ENCODE measurements around the gene WASHC2A.
"Not testable (repeated sequence)": the region's sequence is repeated elsewhere in the genome, so short reads cannot be mapped to it uniquely, and the experiment has no call there.

The WASHC2A gene

GRCh38 chr10:50067546-50068351, at the start of gene WASHC2A:
Gene WASHC2A, plus strand, starts transcription at chr10:50067954. Its CDS starts 52 bp downstream, at chr10:50068006.
- DNase-seq = peak; percentile 95

DNA sequence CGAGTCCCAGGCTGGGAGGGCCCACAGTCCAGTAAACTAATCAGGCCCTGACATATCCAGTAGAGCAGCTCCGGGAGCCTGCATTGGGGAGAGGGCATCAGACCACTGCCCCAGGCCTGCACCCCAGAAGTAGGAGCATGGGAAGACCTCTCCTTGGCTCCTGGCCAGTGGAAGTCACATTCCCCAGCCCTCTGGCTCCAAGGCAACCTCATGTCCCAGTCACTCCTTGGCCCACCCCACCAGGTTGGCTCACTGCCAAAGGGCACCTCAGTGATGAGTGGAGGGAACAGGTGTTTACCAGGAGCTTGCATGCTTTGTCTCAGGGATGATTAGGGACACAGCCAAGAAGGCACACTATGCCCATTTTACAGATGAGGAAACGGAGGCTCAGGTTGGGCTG, 48.5 kb upstream of the WASHC2A start:
- DNase-seq = not testable (repeated sequence)

GRCh38 chr10:50020451-50021024, 47.2 kb upstream of the WASHC2A start:
- DNase-seq = not testable (repeated sequence)

GRCh38 chr10:50021646-50022045, 46.1 kb upstream of the WASHC2A start:
- no peak for DNase-seq

DNA sequence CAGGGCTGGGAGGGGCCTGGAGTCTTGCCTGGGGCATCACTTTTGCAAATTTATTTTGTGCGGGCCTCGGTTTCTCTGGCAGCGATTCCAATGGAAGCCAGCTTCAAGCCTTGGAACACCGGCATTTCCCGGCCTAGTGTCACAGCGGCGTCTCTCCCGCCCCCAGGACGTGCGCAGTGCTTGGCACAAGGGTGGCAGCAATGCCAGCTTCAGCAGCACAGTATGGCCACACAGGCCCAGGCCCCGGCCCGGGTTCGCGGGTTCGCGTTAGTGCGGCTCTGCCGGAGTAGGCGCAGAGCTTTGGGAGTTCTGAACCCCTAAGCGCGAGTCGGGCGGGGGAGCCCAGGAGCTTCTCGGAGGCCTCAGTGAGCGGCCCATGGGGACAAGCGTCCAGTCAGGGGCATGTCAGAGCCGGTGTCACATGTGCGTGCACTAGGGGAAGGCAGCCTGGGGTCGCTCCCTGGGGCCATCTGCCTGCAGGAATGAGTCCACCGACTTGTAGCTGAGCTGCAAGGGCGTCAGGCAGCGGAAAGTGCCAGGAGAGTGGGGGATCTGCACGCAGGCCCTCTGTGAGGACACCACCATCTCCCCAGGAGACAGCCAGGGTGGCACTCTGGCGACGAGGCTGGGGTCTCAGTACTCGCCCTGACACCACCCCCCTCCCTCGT, 42.9 kb upstream of the WASHC2A start:
- not testable (repeated sequence) for DNase-seq

DNA sequence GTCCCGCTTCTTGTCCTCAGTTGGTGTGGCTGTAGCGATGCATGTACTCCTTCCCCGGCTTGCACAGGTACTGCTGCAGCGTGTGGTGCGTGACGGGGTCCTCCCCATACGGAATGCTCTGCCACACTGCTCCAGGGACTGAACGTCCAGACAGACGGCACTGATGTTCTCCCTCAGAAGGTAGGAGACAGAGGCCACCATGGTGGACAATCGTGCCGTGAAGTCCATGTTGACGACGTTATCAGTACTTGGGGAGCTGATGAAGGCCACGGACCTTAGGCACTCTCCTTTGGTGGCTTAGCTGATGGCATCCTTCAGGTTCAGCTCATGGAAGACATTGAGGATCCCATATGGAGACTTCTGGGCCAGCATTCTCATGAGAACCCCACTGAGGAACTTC, 42.1 kb upstream of the WASHC2A start:
- DNase-seq = no peak

DNA sequence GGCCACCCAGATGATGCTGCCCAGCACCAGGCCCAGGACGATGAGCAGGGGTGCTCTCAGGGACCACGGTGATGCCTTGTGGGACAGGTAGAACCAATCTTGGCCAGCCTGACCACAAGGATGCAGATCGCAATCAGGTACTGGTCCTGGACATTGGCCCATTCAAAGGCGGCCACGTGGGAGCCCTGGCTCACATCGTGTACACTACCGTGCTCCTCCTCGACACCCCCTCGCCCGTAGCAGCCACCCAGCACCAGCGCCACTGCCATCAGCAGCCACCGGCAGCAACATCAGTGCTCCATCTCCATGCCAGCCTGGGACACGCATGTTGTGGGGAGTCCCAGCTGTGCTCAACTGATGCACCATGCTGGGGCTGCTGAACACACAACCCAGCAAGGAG, 40.6 kb upstream of the WASHC2A start:
- DNase-seq = no peak

DNA sequence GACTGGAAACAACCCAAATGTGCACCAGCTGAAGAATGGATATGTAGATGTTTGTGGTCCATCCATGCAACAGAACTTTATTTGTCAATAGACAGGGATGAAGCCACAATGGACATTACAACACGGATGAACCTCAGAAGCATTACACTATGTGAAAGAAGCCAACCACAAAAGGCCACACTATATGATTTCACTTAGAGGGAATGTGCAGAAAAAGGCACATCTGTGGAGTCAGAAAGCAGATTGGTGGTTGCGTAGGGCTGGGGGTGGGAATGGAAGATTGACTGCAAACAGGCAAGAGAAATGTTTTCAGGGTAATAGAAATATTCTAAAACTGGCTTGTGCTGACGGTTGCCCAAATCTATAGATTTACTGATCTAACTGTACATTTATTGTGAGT, 34.3 kb upstream of the WASHC2A start:
- no peak for DNase-seq

- DNase-seq = not testable (repeated sequence)
Observed at GRCh38 chr10:50035337-50035736, 32.4 kb upstream of the WASHC2A start.

- no peak for DNase-seq
Observed at GRCh38 chr10:50044941-50045664, 22.7 kb upstream of the WASHC2A start.

DNA sequence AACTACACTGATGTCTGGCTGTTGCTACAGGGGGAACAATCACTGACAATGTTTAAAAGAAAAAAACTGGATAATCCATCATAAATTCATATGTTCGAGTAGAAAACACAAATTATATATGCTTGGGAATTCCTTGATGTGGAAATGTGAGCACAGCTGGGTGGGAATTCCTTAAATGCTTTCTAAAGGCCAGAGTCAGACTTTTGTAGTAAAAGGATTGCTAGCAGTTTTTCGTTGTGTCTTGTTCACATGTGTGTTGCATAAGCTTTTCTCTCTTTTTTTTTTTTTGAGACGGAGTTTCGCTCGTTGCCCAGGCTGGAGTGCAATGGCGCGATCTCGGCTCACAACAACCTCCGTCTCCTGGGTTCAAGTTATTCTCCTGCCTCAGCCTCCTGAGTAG, 21.3 kb upstream of the WASHC2A start:
- DNase-seq = not testable (repeated sequence)

- not testable (repeated sequence) for DNase-seq
Observed at GRCh38 chr10:50047594-50047993, 20.2 kb upstream of the WASHC2A start.

DNA sequence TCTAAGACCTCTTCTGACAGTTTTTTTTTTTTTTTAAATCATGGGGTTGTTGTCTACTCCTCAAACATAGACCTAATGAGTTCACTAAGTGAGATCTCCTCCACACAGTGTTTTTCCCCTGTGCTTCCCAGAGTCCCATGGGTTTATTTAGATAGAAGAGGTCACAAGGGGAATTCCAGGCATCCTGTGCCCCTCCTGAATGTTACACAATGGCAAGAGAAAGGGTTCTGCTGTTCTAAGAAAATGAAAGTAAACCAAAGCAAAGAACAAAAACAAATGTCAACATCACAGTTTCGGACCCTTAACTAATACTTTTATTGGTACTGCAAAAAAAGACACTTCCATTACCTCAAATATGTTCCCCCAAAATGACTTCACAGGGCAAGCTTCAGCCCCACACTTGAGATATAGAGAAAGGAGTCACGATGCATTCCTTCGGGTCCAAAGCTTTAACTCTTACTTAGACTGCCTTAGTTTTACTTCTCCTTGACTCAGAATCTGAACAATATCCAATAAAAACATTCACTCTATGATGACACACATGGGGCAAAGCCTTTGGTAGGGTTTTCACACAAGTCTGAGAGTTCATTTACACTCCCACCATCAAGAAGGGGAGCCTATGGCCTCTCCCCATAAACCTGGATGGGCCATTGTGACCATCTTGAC, 15.6 kb upstream of the WASHC2A start:
- DNase-seq = not testable (repeated sequence)

DNA sequence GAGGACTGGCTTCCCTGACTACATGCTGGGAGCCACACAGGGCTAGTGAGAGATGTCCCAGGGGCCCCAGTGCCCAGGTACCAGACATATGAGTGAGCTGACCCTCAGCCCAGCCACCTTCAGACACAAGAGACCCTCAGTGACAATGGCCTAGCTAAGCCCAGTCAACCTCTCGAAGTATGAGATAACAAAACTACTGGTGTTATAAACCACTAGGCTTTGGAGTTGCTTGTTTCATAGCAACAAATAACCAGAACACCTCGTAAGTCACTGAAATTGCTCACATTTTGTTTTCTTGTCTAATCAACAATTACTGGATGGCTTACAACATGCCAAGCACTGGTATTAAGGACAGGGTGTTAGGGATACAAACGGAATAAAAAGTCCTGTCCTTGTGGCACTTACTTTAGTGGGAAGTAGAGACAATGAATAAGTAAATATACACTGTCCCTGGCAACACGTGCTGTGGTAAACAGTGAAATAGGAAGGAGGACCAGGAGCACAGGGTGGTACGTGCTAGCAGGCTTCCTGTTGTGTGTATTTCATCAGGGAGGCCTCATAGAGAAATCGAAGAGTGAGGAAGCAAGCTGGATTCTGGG, 14.9 kb upstream of the WASHC2A start:
- not testable (repeated sequence) for DNase-seq

- DNase-seq = not testable (repeated sequence)
Observed at GRCh38 chr10:50055494-50056292, 12.1 kb upstream of the WASHC2A start.

- not testable (repeated sequence) for DNase-seq
Observed at GRCh38 chr10:50056654-50057053, 11.1 kb upstream of the WASHC2A start.

DNA sequence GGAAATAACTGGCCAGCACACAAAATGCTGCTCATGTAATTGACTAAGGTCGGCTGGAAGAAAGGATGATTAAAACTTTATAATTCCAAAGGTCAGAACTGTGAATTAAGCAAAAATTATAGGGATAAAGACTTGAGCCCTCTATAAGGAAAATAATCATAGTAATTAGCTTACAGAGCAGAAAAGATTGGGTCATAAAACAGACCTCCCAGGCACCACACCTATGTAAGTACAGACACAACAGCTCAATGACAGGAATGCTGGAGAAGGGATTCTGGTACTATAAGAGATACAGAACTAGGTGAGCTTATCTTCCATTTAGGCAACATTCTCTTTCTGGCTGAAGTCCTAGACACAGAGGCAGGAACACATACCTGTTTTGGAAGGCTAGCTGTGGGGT, 9.0 kb upstream of the WASHC2A start:
- not testable (repeated sequence) for DNase-seq

DNA sequence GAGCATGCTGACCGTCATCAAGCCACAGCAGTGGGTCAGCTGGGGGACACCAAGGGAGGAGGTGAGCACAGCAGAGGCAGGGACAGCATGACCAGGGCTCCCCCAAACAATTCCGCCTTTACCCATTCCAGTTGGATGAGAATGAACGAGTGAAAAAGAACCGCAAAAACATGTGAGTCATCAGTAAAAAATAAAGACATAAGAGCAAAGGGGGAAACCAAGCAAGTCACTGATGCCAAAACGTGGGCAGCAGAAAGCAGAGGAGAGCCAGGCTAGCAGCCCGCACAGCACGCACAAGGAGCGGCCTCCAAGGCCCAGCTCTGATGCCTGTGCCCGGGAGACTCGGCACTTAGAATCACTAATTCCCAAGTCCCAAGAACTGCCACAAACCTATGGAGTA, 7.8 kb upstream of the WASHC2A start:
- DNase-seq = not testable (repeated sequence)

- not testable (repeated sequence) for DNase-seq
Observed at GRCh38 chr10:50061548-50061947, 6.2 kb upstream of the WASHC2A start.

DNA sequence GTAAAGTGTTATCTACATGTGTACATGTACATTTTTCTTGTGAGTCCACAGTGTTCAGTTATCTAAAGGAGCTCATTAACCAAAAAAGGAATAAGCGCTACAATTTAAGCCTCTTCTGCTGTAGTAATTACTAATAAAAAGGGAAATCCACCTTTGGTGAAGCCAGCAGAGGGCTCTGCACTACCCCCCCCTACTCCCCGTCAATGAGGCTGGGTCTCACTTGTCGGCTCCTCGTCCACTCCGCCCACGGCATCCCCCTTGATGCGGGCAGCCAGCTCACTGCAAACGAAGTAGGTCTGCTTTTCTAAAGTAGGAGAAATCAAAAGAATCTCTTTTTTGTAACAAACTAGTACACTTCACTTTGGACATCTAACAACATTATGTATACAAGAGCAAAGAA, 4.7 kb upstream of the WASHC2A start:
- no peak for DNase-seq

GRCh38 chr10:50068352-50068659, 552 bp downstream of the WASHC2A start:
- not testable (repeated sequence) for DNase-seq
